ENCODE results near the gene NUP35. TPM values are rescaled to one million over a fixed set of nuclear protein-coding genes. Genes with fewer than 3 reads are reported as not detected.
"Not testable (repeated sequence)": the region's sequence is repeated elsewhere in the genome, so short reads cannot be mapped to it uniquely, and the experiment has no call there.

Gene NUP35
- total RNA-seq, 5 donors from 2014 or later (not counting 1 experiment from before 2014, with no cell fraction given), result 11.0 to 19.5 (median 16.4) TPM

DNA sequence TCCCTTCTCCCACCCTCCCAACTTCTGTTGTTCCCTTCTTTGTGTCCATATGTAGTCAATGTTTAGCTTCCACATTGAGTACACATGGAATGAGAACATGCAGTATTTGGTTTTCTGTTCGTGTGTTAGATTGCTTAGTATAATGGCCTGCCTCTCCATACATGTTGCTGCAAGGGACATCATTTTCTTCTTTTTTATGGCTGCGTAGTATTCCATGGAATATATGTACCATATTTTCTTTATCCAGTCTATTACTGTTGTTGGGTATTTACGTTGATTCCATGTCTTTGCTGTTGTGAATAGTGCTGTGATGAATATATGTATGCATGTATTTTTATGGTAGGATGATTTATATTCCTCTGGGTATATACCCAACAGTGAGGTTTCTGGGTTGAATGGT is 42.0 kb downstream of the NUP35 start:
- Mint-ChIP-seq H3K27ac (no peak overlapping the region), H3K4me1 (peaks cover 14 to 31% (median 19%) of the 10 kb centered on the region in 3 donors), H3K27me3 (no peaks in the 10 kb centered on the region), H3K4me3 (no peak overlapping the region), H3K36me3 (peaks cover 79% of the 10 kb centered on the region), H3K9me3 (peaks cover 0 to 14% (median 0%) of the 10 kb centered on the region in 3 donors)
- Histone ChIP-seq H3K27ac (ENCODE audit: low read length) (no peak overlapping the region), H3K36me3 (ENCODE audit: control insufficient read depth in 2 of 2, extremely low read depth in 1 of 2, insufficient read depth in 1 of 2, low read length in 1 of 2) (peaks cover 0 to 21% of the 10 kb centered on the region in 2 donors), H3K4me1 (ENCODE audit: control insufficient read depth in 1 of 2, extremely low read depth in 1 of 2, insufficient read depth in 2 of 2, low read length in 2 of 2) (no peaks in the 10 kb centered on the region), H3K27me3 (replicated peaks in 1 of 2; ENCODE audit: control insufficient read depth in 2 of 2, extremely low read depth in 1 of 2, insufficient read depth in 2 of 2, low read length in 1 of 2) (no peaks in the 10 kb centered on the region), H3K9me3 (no peaks in the 10 kb centered on the region), H3K4me3 (ENCODE audit: control insufficient read depth in 1 of 2, extremely low read depth in 1 of 2, low read length in 1 of 2) (no peak overlapping the region)
- ATAC-seq (replicated peaks in 1 of 4) (no peak), DNase-seq (no peak)
- POLR2A ChIA-PET, result no interaction called here
- WGBS (ENCODE audit: insufficient coverage), result no CpG with 5 or more reads among the region's 3 CpGs
- CTCF ChIA-PET, result no interaction called here

DNA sequence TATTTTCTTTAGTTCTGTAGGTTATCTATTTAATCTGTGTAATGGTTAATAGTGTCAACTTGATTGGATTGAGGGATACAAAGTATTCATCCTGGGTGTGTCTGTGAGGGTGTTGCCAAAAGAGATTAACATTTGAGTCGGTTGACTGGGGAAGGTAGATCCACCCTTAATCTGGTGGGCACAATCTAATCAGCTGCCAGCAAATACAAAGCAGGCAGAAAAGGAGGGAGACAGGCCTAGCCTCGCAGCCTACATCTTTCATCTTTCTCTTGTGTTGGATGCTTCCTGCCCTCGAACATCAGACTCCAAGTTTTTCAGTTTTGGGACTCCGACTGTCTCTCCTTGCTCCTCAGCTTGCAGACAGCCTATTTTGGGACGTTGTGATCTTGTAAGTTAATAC is 42.7 kb downstream of the NUP35 start:
- ATAC-seq (replicated peaks in 1 of 4), result not testable (repeated sequence)

DNA sequence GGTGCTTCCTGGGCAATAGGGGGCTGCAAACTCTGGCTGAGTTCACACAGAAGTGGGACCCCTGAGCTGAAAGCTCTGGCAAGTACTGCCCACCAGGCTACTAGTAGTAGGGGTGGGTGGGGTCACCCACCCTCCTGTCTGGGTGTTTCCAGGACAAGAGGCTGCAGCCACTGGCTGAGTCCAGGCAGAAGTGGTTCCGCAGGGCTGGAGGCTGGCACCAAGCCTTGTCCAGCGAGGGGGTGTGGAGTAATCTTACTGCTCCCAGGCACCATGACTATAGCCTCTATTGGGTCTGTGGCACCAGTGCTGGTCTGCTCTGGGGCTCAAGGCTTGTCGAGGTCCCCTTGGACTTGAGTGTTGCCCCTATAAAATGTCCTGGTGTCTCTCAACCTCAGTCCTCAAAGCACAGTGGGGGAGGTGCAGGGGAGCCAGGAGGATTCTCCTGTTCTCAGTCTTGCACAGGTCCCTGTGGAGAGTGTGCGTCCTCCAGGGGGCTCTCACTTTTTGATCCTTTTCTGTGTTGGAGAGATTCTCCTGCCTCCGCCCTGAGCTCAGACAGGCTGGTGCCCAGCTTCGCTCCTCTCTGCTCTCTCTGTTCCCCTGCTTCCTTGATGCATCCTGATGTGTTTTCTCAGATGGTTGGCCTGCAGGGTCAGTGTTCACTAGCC is 48.1 kb downstream of the NUP35 start:
- Histone ChIP-seq H3K4me1 (ENCODE audit: control insufficient read depth in 1 of 2, extremely low read depth in 1 of 2, insufficient read depth in 2 of 2, low read length in 2 of 2) (no peaks in the 10 kb centered on the region), H3K27ac (ENCODE audit: low read length) (no peak overlapping the region), H3K9me3 (no peaks in the 10 kb centered on the region), H3K27me3 (replicated peaks in 1 of 2; ENCODE audit: control insufficient read depth in 2 of 2, extremely low read depth in 1 of 2, insufficient read depth in 2 of 2, low read length in 1 of 2) (no peaks in the 10 kb centered on the region), H3K4me3 (ENCODE audit: control insufficient read depth in 1 of 2, extremely low read depth in 1 of 2, low read length in 1 of 2) (no peak overlapping the region), H3K36me3 (ENCODE audit: control insufficient read depth in 2 of 2, extremely low read depth in 1 of 2, insufficient read depth in 1 of 2, low read length in 1 of 2) (no peaks in the 10 kb centered on the region)
- WGBS (ENCODE audit: insufficient coverage), result 100% methylated on average over 4 of the region's 6 CpGs
- ChIA-PET POLR2A (no interaction called here), CTCF (no interaction called here)
- H3K27ac Mint-ChIP-seq, result no peak overlapping the region
- H3K27me3 Mint-ChIP-seq, result no peaks in the 10 kb centered on the region
- H3K9me3 Mint-ChIP-seq, result peaks cover 3 to 24% (median 6%) of the 10 kb centered on the region in 3 donors
- ATAC-seq (replicated peaks in 1 of 4) (no peak), DNase-seq (no peak)
- peaks cover 66% of the 10 kb centered on the region for H3K36me3 Mint-ChIP-seq
- H3K4me3 Mint-ChIP-seq, result no peak overlapping the region
- H3K4me1 Mint-ChIP-seq, result peaks cover 15 to 33% (median 20%) of the 10 kb centered on the region in 3 donors

More for the DNA sequence above, 42.7 kb downstream of the NUP35 start:
- Mint-ChIP-seq H3K4me1 (peaks cover 15 to 33% (median 20%) of the 10 kb centered on the region in 3 donors), H3K36me3 (peaks cover 72% of the 10 kb centered on the region), H3K9me3 (peaks cover 0 to 14% (median 0%) of the 10 kb centered on the region in 3 donors)
- CTCF ChIA-PET; POLR2A ChIA-PET; H3K9me3 ChIP-seq; H3K4me3 Mint-ChIP-seq; H3K4me3 ChIP-seq (ENCODE audit: control insufficient read depth in 1 of 2, extremely low read depth in 1 of 2, low read length in 1 of 2); H3K27me3 Mint-ChIP-seq; DNase-seq; H3K27ac ChIP-seq (ENCODE audit: low read length); H3K4me1 ChIP-seq (ENCODE audit: control insufficient read depth in 1 of 2, extremely low read depth in 1 of 2, insufficient read depth in 2 of 2, low read length in 2 of 2); H3K27me3 ChIP-seq (replicated peaks in 1 of 2; ENCODE audit: control insufficient read depth in 2 of 2, extremely low read depth in 1 of 2, insufficient read depth in 2 of 2, low read length in 1 of 2); H3K27ac Mint-ChIP-seq: not testable (repeated sequence)
- peaks cover 0 to 17% of the 10 kb centered on the region in 2 donors for H3K36me3 ChIP-seq (ENCODE audit: control insufficient read depth in 2 of 2, extremely low read depth in 1 of 2, insufficient read depth in 1 of 2, low read length in 1 of 2)
- WGBS (ENCODE audit: insufficient coverage), result 100% methylated on average over 1 of the region's 5 CpGs

DNA sequence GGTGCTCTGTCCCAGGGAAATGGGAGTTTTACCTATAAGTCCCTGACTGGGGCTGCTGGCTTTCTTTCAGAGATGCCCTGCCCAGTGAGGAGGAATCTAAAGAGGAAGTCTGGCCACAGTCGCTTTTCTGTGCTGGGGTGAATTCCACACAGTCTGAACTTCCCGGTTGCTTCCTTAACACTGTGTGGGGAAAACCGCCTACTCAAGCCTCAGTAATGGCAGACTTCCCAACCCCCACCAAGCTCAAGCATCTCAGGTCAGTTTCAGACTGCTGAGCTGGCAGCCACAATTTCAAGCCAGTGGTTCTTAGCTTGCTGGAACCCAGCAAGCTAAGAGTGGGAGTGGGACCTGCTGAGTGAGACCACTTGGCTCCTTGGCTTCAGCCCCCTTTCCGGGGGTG is 54.9 kb downstream of the NUP35 start:
- ATAC-seq (replicated peaks in 1 of 4) (no peak), DNase-seq (no peak)
- ChIA-PET POLR2A (no interaction called here), CTCF (no interaction called here)
- H3K36me3 ChIP-seq (ENCODE audit: control insufficient read depth in 2 of 2, extremely low read depth in 1 of 2, insufficient read depth in 1 of 2, low read length in 1 of 2), result peaks cover 6 to 20% of the 10 kb centered on the region in 2 donors
- peaks cover 92% of the 10 kb centered on the region for H3K36me3 Mint-ChIP-seq
- H3K4me3 Mint-ChIP-seq, result no peak overlapping the region
- H3K9me3 ChIP-seq, result peaks cover 4% of the 10 kb centered on the region
- H3K27ac Mint-ChIP-seq, result no peak overlapping the region
- H3K27me3 Mint-ChIP-seq, result no peaks in the 10 kb centered on the region
- H3K9me3 Mint-ChIP-seq, result peaks cover 16 to 50% (median 20%) of the 10 kb centered on the region in 3 donors
- no peak overlapping the region for H3K27ac ChIP-seq (ENCODE audit: low read length)
- H3K4me1 Mint-ChIP-seq, result no peaks in the 10 kb centered on the region
- no peaks in the 10 kb centered on the region for H3K27me3 ChIP-seq (replicated peaks in 1 of 2; ENCODE audit: control insufficient read depth in 2 of 2, extremely low read depth in 1 of 2, insufficient read depth in 2 of 2, low read length in 1 of 2)
- H3K4me1 ChIP-seq (ENCODE audit: control insufficient read depth in 1 of 2, extremely low read depth in 1 of 2, insufficient read depth in 2 of 2, low read length in 2 of 2), result no peaks in the 10 kb centered on the region
- 100% methylated on average over 2 of the region's 4 CpGs for WGBS (ENCODE audit: insufficient coverage)
- H3K4me3 ChIP-seq (ENCODE audit: control insufficient read depth in 1 of 2, extremely low read depth in 1 of 2, low read length in 1 of 2), result no peak overlapping the region

DNA sequence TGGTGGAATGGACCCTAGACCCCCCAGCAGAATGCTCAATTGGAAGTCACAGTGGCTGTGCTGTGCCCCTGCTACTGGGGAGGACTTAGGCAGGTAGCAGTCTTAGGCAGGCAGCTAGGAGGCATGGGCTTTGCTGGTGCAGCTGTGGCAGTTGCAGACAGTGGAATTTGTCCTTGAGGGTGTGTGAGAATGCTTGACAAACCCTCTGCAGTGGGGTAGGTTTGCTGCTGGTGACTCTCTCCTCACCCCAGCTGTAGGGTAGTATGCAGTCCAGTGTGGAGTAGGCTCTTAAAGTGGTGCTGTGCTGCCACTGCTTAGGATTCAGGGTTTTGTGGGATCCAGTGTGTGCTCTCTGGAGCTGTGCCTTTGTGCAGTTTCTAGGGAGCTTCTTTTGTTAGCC is 61.3 kb downstream of the NUP35 start:
- Mint-ChIP-seq H3K4me3 (no peak overlapping the region), H3K4me1 (peaks cover 0 to 9% (median 3%) of the 10 kb centered on the region in 3 donors), H3K27ac (no peak overlapping the region), H3K36me3 (peaks cover 96% of the 10 kb centered on the region), H3K27me3 (no peaks in the 10 kb centered on the region), H3K9me3 (peaks cover 11 to 20% (median 14%) of the 10 kb centered on the region in 3 donors)
- H3K27ac ChIP-seq (ENCODE audit: low read length), result no peak overlapping the region
- DNase-seq, result no peak
- ATAC-seq (replicated peaks in 1 of 4), result no peak
- POLR2A ChIA-PET, result no interaction called here
- peaks cover 6% of the 10 kb centered on the region for H3K9me3 ChIP-seq
- no peaks in the 10 kb centered on the region for H3K4me1 ChIP-seq (ENCODE audit: control insufficient read depth in 1 of 2, extremely low read depth in 1 of 2, insufficient read depth in 2 of 2, low read length in 2 of 2)
- no peaks in the 10 kb centered on the region for H3K27me3 ChIP-seq (replicated peaks in 1 of 2; ENCODE audit: control insufficient read depth in 2 of 2, extremely low read depth in 1 of 2, insufficient read depth in 2 of 2, low read length in 1 of 2)
- H3K36me3 ChIP-seq (ENCODE audit: control insufficient read depth in 2 of 2, extremely low read depth in 1 of 2, insufficient read depth in 1 of 2, low read length in 1 of 2), result peaks cover 5 to 32% of the 10 kb centered on the region in 2 donors
- CTCF ChIA-PET, result no interaction called here
- no peak overlapping the region for H3K4me3 ChIP-seq (ENCODE audit: control insufficient read depth in 1 of 2, extremely low read depth in 1 of 2, low read length in 1 of 2)

DNA sequence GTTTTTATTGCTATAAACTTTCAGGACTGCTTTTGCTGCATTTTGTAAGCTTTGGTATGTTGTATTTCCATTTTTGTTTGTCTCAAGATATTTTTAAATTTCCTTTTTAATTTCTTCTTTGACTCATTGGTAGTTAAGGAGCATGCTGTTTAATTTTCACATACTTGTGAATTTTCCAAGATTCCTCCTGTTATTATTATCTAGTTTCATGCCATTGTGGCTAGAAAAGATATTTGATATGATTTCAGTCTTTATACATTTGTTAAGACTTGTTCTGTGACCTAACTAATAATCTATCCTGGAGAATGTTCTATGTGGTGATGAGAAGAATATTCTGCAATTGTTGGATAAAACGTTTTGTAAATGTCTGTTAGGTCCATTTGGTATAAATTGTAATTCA is 62.1 kb downstream of the NUP35 start:
- ATAC-seq (replicated peaks in 1 of 4) (no peak), DNase-seq (no peak)
- Mint-ChIP-seq H3K4me3 (no peak overlapping the region), H3K9me3 (peaks cover 11 to 20% (median 14%) of the 10 kb centered on the region in 3 donors), H3K36me3 (peaks cover 94% of the 10 kb centered on the region), H3K27ac (no peak overlapping the region), H3K4me1 (peaks cover 0 to 9% (median 3%) of the 10 kb centered on the region in 3 donors), H3K27me3 (no peaks in the 10 kb centered on the region)
- H3K4me1 ChIP-seq (ENCODE audit: control insufficient read depth in 1 of 2, extremely low read depth in 1 of 2, insufficient read depth in 2 of 2, low read length in 2 of 2), result no peaks in the 10 kb centered on the region
- H3K36me3 ChIP-seq (ENCODE audit: control insufficient read depth in 2 of 2, extremely low read depth in 1 of 2, insufficient read depth in 1 of 2, low read length in 1 of 2), result peaks cover 5 to 36% of the 10 kb centered on the region in 2 donors
- POLR2A ChIA-PET, result no interaction called here
- no peak overlapping the region for H3K4me3 ChIP-seq (ENCODE audit: control insufficient read depth in 1 of 2, extremely low read depth in 1 of 2, low read length in 1 of 2)
- CTCF ChIA-PET, result no interaction called here
- WGBS (ENCODE audit: insufficient coverage), result no CpG with 5 or more reads among the region's 1 CpG
- no peaks in the 10 kb centered on the region for H3K27me3 ChIP-seq (replicated peaks in 1 of 2; ENCODE audit: control insufficient read depth in 2 of 2, extremely low read depth in 1 of 2, insufficient read depth in 2 of 2, low read length in 1 of 2)
- H3K9me3 ChIP-seq, result peaks cover 6% of the 10 kb centered on the region
- H3K27ac ChIP-seq (ENCODE audit: low read length), result no peak overlapping the region

All from T-cell (primary cell).